Keratinocyte (primary cell): ENCODE results near the gene TXNDC5.

Source experiments
- CTCF ChIP-seq, 3 experiments: IDR thresholded peaks in 1 of 3; conservative IDR thresholded peaks in 1 of 3; optimal IDR thresholded peaks in 1 of 3; 2 replicates in 2 of 3; 3 replicates in 1 of 3; pipeline versions ENCODE3 to v1.5.1; 2011; ENCODE audit warnings: low read length in 3 of 3, mild to moderate bottlenecking in 3 of 3, moderate library complexity in 2 of 3, control low read depth in 1 of 3, inconsistent platforms in 1 of 3; ENCODE audit not compliant: insufficient read depth in 2 of 3; ENCODE audit errors: extremely low read depth in 1 of 3
- EZH2 ChIP-seq: IDR thresholded peaks from one replicate; pipeline ENCODE4 v1.6.1; 2012; ENCODE audit warnings: inconsistent platforms, mild to moderate bottlenecking, low read length, moderate library complexity

GRCh38 chr6:7836371-7837026, 74.1 kb downstream of the TXNDC5 start:
- TF ChIP-seq CTCF (optimal IDR thresholded peaks at IDR 0.05 in 1 of 3, IDR thresholded peaks at IDR 0.05 in 1 of 3, conservative IDR thresholded peaks at IDR 0.05 in 1 of 3; ENCODE audit: extremely low read depth in 1 of 3, insufficient read depth in 2 of 3, low read length in 3 of 3) (no peak), EZH2 (no peak)
